Suprapubic skin (tissue), 3 donors: ENCODE data around the gene LSM2.

Experiments used
- CTCF ChIP-seq, 2 donors: fragments of 200-600 bp in 1 of 2; fragments of 450-650 bp in 1 of 2; sonication (generic) in 1 of 2; IDR thresholded peaks; one replicate each; pipeline ENCODE4 v1.5.1; 2016 to 2019; ENCODE audit warnings: antibody characterized with exemption in 2 of 2, mild to moderate bottlenecking in 1 of 2, moderate library complexity in 1 of 2
- EP300 ChIP-seq: sonication (generic); formaldehyde crosslinking; IDR thresholded peaks from one replicate; pipeline ENCODE4 v1.6.1; 2017; ENCODE audit warnings: antibody characterized with exemption
- POLR2A ChIP-seq, 2 donors: fragments of 450-650 bp; IDR thresholded peaks; one replicate each; pipeline ENCODE4 v1.6.1; 2017; ENCODE audit warnings: antibody characterized with exemption in 2 of 2, mild to moderate bottlenecking in 2 of 2, moderate library complexity in 2 of 2

GRCh38 chr6:31764198-31764597, 42.6 kb downstream of the LSM2 start:
- no peak for TF ChIP-seq EP300
- no peak for TF ChIP-seq CTCF (IDR thresholded peaks at IDR 0.05)
- no peak for TF ChIP-seq POLR2A (IDR thresholded peaks at IDR 0.05)
